Measurements from ENCODE around the gene DKC1. TPM values are rescaled to one million over a fixed set of nuclear protein-coding genes. Genes with fewer than 3 reads are reported as not detected.

DKC1 gene
- total and polyA plus RNA-seq, 2 of the 4 experiments (the other 2 are of a cell fraction), result 49.9 to 63.8 TPM

GRCh38 chrX:154791939-154792338, 29.3 kb downstream of the DKC1 start:
- intact Hi-C loops (cut with micrococcal nuclease), result no loop called here

More at GRCh38 chrX:154791939-154792338, 29.3 kb downstream of the DKC1 start:
- Histone ChIP-seq H2AFZ (replicated peaks; ENCODE audit: low read length, poor library complexity) (no peak overlapping the region), H4K8ac (ENCODE audit: low read depth in 2 of 2, low read length in 2 of 2) (no peak overlapping the region), H3K9me1 (ENCODE audit: insufficient read depth, low read length) (no peaks in the 10 kb centered on the region), H3K4ac (ENCODE audit: low read depth, low read length) (no peak overlapping the region), H3K79me1 (ENCODE audit: low read depth in 1 of 2, low read length in 2 of 2) (peaks cover 5 to 12% of the 10 kb centered on the region in 2 experiments; a peak in 3 of 4 replicates), H3K56ac (ENCODE audit: extremely low read depth, insufficient read depth, low read length) (no peak overlapping the region), H2BK15ac (ENCODE audit: low read depth, low read length) (no peak overlapping the region), H3K9ac (ENCODE audit: low read depth, low read length) (no peak overlapping the region), H3K14ac (replicated peaks; ENCODE audit: low read depth, low read length) (no peak overlapping the region), H2BK5ac (ENCODE audit: low read depth, low read length, poor library complexity, severe bottlenecking) (no peak overlapping the region), H4K91ac (ENCODE audit: insufficient read depth, low read depth, low read length) (no peak overlapping the region), H2BK20ac (ENCODE audit: low read depth, low read length) (no peak overlapping the region), H3K4me2 (ENCODE audit: low read depth, low read length) (no peak overlapping the region), H2BK120ac (ENCODE audit: low read depth, low read length) (no peak overlapping the region), H3K36me3 (ENCODE audit: control insufficient read depth, insufficient read depth, low read length) (0 out of 2 replicates have a peak, but pooled peaks cover 1% of the 10 kb centered on the region), H3K9me3 (ENCODE audit: control insufficient read depth, insufficient read depth, low read length) (no peaks in the 10 kb centered on the region), H2AK9ac (replicated peaks; ENCODE audit: low read depth, low read length, poor library complexity) (no peak overlapping the region), H3K18ac (ENCODE audit: low read depth, low read length) (no peak overlapping the region), H4K20me1 (ENCODE audit: insufficient read depth, low read length) (no peaks in the 10 kb centered on the region), H3K23ac (ENCODE audit: low read depth, low read length) (no peak overlapping the region), H2AK5ac (ENCODE audit: low read depth, low read length) (no peak overlapping the region), H3K27ac (ENCODE audit: insufficient read depth, low read length) (no peak overlapping the region), H4K5ac (ENCODE audit: low read depth, low read length) (no peak overlapping the region), H3K4me3 (ENCODE audit: insufficient read depth, low read depth, low read length) (no peak overlapping the region), H3K4me1 (ENCODE audit: control insufficient read depth, insufficient read depth, low read length) (no peaks in the 10 kb centered on the region), H3K27me3 (ENCODE audit: control insufficient read depth, insufficient read depth, low read length) (no peaks in the 10 kb centered on the region)
- WGBS, 2 experiments (ENCODE audit: extremely low coverage in 2 of 2, insufficient read length in 1 of 2), result 73% methylated on average over 3 of the region's 8 CpGs; no CpG with 5 or more reads in 1 of the 2 experiments
- ChIA-PET CTCF (no interaction called here), POLR2A (ENCODE audit: unreplicated experiment) (no interaction called here)
- BruUV-seq (replicated peaks), result no TSS peak
- TF ChIP-seq MAZ (IDR thresholded peaks at IDR 0.05; ENCODE audit: borderline replicate concordance, low read depth, low read length), result no peak
- TF ChIP-seq ELK1 (IDR thresholded peaks at IDR 0.05; ENCODE audit: borderline replicate concordance, low read depth, low read length), result no peak
- TF ChIP-seq RCOR1 (IDR thresholded peaks at IDR 0.05; ENCODE audit: insufficient replicate concordance, low read length), result no peak
- no peak for TF ChIP-seq CEBPB (IDR thresholded peaks at IDR 0.05; ENCODE audit: low read depth, low read length)
- TF ChIP-seq, protein P1, sequence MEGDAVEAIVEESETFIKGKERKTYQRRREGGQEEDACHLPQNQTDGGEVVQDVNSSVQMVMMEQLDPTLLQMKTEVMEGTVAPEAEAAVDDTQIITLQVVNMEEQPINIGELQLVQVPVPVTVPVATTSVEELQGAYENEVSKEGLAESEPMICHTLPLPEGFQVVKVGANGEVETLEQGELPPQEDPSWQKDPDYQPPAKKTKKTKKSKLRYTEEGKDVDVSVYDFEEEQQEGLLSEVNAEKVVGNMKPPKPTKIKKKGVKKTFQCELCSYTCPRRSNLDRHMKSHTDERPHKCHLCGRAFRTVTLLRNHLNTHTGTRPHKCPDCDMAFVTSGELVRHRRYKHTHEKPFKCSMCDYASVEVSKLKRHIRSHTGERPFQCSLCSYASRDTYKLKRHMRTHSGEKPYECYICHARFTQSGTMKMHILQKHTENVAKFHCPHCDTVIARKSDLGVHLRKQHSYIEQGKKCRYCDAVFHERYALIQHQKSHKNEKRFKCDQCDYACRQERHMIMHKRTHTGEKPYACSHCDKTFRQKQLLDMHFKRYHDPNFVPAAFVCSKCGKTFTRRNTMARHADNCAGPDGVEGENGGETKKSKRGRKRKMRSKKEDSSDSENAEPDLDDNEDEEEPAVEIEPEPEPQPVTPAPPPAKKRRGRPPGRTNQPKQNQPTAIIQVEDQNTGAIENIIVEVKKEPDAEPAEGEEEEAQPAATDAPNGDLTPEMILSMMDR (conservative IDR thresholded peaks at IDR 0.05; ENCODE audit: low read depth, low read length), result no peak
- TF ChIP-seq POLR2A (IDR thresholded peaks at IDR 0.05; ENCODE audit: low read depth, low read length), result no peak
- dilution Hi-C loops (cut with HindIII; ENCODE audit: low sequenced_read_pairs, unreplicated experiment), result no loop called here
- ATAC-seq (ENCODE audit: low read depth) (no peak), DNase-seq (no peak)
- in situ Hi-C loops (cut with MboI; ENCODE audit: low sequenced_read_pairs), result no loop called here
